Activated CD4-positive, alpha-beta T cell treated with anti-CD3 and anti-CD28 coated beads for 36 hours (primary cell): Measurements from ENCODE around the gene LRRC63. TPM values are rescaled to one million over a fixed set of nuclear protein-coding genes. Genes with fewer than 3 reads are reported as not detected.
A peak's percentile ranks its signal among the peaks of the same experiment; 100 is the strongest.

Experiments
- ATAC-seq: fragments of 200-7000 bp; cut with Tn5 transposase; one replicate; pipeline ENCODE4 v1.10.0; 2021; ENCODE audit warnings: mild to moderate bottlenecking, moderate library complexity
- CTCF ChIA-PET: fragments of 350-600 bp; sonication (Branson Sonifier 250); formaldehyde crosslinking; loops from one replicate; lab custom pipeline; 2021; ENCODE audit warnings: antibody characterized with exemption; lab: Charles Lee
- POLR2A ChIA-PET: fragments of 350-600 bp; sonication (Branson Sonifier 250); formaldehyde crosslinking; loops from one replicate; lab custom pipeline; 2021; ENCODE audit warnings: antibody characterized with exemption, inconsistent platforms; lab: Charles Lee
- DNase-seq: peaks from one replicate; pipeline ENCODE4 v3.0.0-alpha.2; 2020
- H3K27ac Mint-ChIP-seq: one replicate; pipeline ENCODE4 v1.8.0; 2021; ENCODE audit warnings: mixed read lengths
- H3K27me3 Mint-ChIP-seq: one replicate; pipeline ENCODE4 v1.8.0; 2021; ENCODE audit warnings: mixed read lengths
- H3K36me3 Mint-ChIP-seq: one replicate; pipeline ENCODE4 v1.8.0; 2021; ENCODE audit warnings: low read depth, mixed read lengths
- H3K4me1 Mint-ChIP-seq: one replicate; pipeline ENCODE4 v1.8.0; 2021; ENCODE audit warnings: mixed read lengths
- H3K4me3 Mint-ChIP-seq: one replicate; pipeline ENCODE4 v1.8.0; 2021; ENCODE audit warnings: mild to moderate bottlenecking, moderate library complexity, mixed read lengths
- H3K9me3 Mint-ChIP-seq: one replicate; pipeline ENCODE4 v1.8.0; 2021; ENCODE audit warnings: low read depth, mixed read lengths
- intact Hi-C, 2 experiments: fragments of 100-400 bp; cut with DNase I in 1 of 2; cut with micrococcal nuclease in 1 of 2; formaldehyde crosslinking; loops; one replicate each; pipeline versions ENCODE4 v1.14.2 to v1.15.1; 2022 to 2024; cut with DNase I, micrococcal nuclease
- total RNA-seq, 2 experiments: library from RNA; stranded (reverse); gene quantifications; one replicate each; pipeline ENCODE4 v1.2.3, GENCODE V29; 2021

The LRRC63 gene
- total RNA-seq, 2 experiments from 2014 or later, result 0.50 to 0.67 TPM

GRCh38 chr13:46303742-46304385, 92.1 kb downstream of the LRRC63 start:
- ChIA-PET POLR2A (interaction anchor here (1.0 kb wide), 1 partner anchor 11 kb away, joined by 5 read pairs; no protein-coding TSS in a partner anchor), CTCF (interaction anchor here (0.9 to 1.7 kb wide), 3 partner anchors 13 to 18 kb away, joined by 3 to 4 read pairs (median 3); no protein-coding TSS in a partner anchor)
- H3K4me3 Mint-ChIP-seq, result peak overlapping the region; percentile 28
- H3K9me3 Mint-ChIP-seq, result peaks cover 17% of the 10 kb centered on the region
- DNase-seq (no peak), ATAC-seq (peak; percentile 78)
- peak overlapping the region; percentile 70 for H3K27ac Mint-ChIP-seq
- H3K4me1 Mint-ChIP-seq, result peaks cover 19% of the 10 kb centered on the region
- intact Hi-C loops, result no loop called here
- H3K36me3 Mint-ChIP-seq, result peaks cover 13% of the 10 kb centered on the region
- H3K27me3 Mint-ChIP-seq, result no peaks in the 10 kb centered on the region

GRCh38 chr13:46304546-46304945, 92.8 kb downstream of the LRRC63 start:
- H3K4me1 Mint-ChIP-seq, result peaks cover 19% of the 10 kb centered on the region
- peaks cover 18% of the 10 kb centered on the region for H3K9me3 Mint-ChIP-seq
- ChIA-PET POLR2A (interaction anchor here (0.6 to 1.0 kb wide), 2 partner anchors 11 to 178 kb away, joined by 3 to 5 read pairs; no protein-coding TSS in a partner anchor), CTCF (interaction anchor here (0.9 to 1.7 kb wide), 3 partner anchors 13 to 17 kb away, joined by 3 to 4 read pairs (median 3); no protein-coding TSS in a partner anchor)
- H3K27ac Mint-ChIP-seq, result no peak overlapping the region
- DNase-seq (no peak), ATAC-seq (no peak)
- no peak overlapping the region for H3K4me3 Mint-ChIP-seq
- intact Hi-C loops, result no loop called here
- H3K27me3 Mint-ChIP-seq, result no peaks in the 10 kb centered on the region
- peaks cover 13% of the 10 kb centered on the region for H3K36me3 Mint-ChIP-seq

GRCh38 chr13:46307554-46307953, 95.8 kb downstream of the LRRC63 start:
- Mint-ChIP-seq H3K27me3 (no peaks in the 10 kb centered on the region), H3K27ac (no peak overlapping the region), H3K36me3 (peaks cover 22% of the 10 kb centered on the region), H3K4me1 (peaks cover 25% of the 10 kb centered on the region), H3K4me3 (no peak overlapping the region), H3K9me3 (peaks cover 16% of the 10 kb centered on the region)
- POLR2A ChIA-PET, result no interaction called here
- intact Hi-C loops, result no loop called here
- CTCF ChIA-PET, result interaction anchor here (1.4 kb wide), 1 partner anchor 14 kb away, joined by 5 read pairs; no protein-coding TSS in a partner anchor
- DNase-seq, result no peak
- ATAC-seq, result no peak

GRCh38 chr13:46310066-46310465, 98.3 kb downstream of the LRRC63 start:
- peaks cover 24% of the 10 kb centered on the region for H3K4me1 Mint-ChIP-seq
- ChIA-PET POLR2A (no interaction called here), CTCF (interaction anchor here (1.2 kb wide), 1 partner anchor 11 kb away, joined by 4 read pairs; no protein-coding TSS in a partner anchor)
- H3K27me3 Mint-ChIP-seq, result no peaks in the 10 kb centered on the region
- ATAC-seq (no peak), DNase-seq (no peak)
- H3K9me3 Mint-ChIP-seq, result peaks cover 12% of the 10 kb centered on the region
- H3K36me3 Mint-ChIP-seq, result peaks cover 33% of the 10 kb centered on the region
- H3K4me3 Mint-ChIP-seq, result no peak overlapping the region
- intact Hi-C loops, result no loop called here
- H3K27ac Mint-ChIP-seq, result no peak overlapping the region

- ChIA-PET POLR2A (no interaction called here), CTCF (interaction anchor here (0.6 to 1.6 kb wide), 6 partner anchors 10 to 143 kb away, joined by 3 to 7 read pairs (median 4); no protein-coding TSS in a partner anchor)
- ATAC-seq, result no peak
- Mint-ChIP-seq H3K36me3 (peaks cover 43% of the 10 kb centered on the region), H3K27me3 (no peaks in the 10 kb centered on the region), H3K27ac (no peak overlapping the region), H3K9me3 (peaks cover 12% of the 10 kb centered on the region), H3K4me3 (no peak overlapping the region), H3K4me1 (peaks cover 31% of the 10 kb centered on the region)
- intact Hi-C loops, result no loop called here
- no peak for DNase-seq
Observed at GRCh38 chr13:46311217-46311616, 99.5 kb downstream of the LRRC63 start.

- no peak overlapping the region for H3K27ac Mint-ChIP-seq
- DNase-seq (no peak), ATAC-seq (no peak)
- peaks cover 35% of the 10 kb centered on the region for H3K4me1 Mint-ChIP-seq
- ChIA-PET POLR2A (interaction anchor here (0.6 kb wide), 1 partner anchor 34 kb away, joined by 3 read pairs; no protein-coding TSS in a partner anchor), CTCF (interaction anchor here (0.6 to 1.8 kb wide), 3 partner anchors 8 to 24 kb away, joined by 3 to 7 read pairs (median 6); no protein-coding TSS in a partner anchor)
- no peaks in the 10 kb centered on the region for H3K27me3 Mint-ChIP-seq
- peaks cover 51% of the 10 kb centered on the region for H3K36me3 Mint-ChIP-seq
- no peak overlapping the region for H3K4me3 Mint-ChIP-seq
- peaks cover 12% of the 10 kb centered on the region for H3K9me3 Mint-ChIP-seq
- intact Hi-C loops, result no loop called here
Observed at GRCh38 chr13:46313024-46313423, 101.3 kb downstream of the LRRC63 start.

GRCh38 chr13:46313432-46314257, 101.9 kb downstream of the LRRC63 start:
- ATAC-seq, result no peak
- Mint-ChIP-seq H3K4me1 (peaks cover 40% of the 10 kb centered on the region), H3K4me3 (peak overlapping the region; percentile 7), H3K27me3 (no peaks in the 10 kb centered on the region), H3K27ac (peak overlapping the region; percentile 69), H3K9me3 (peaks cover 12% of the 10 kb centered on the region), H3K36me3 (peaks cover 51% of the 10 kb centered on the region)
- ChIA-PET POLR2A (no interaction called here), CTCF (interaction anchor here (0.6 to 1.8 kb wide), 6 partner anchors 8 to 41 kb away, joined by 3 to 7 read pairs (median 4); no protein-coding TSS in a partner anchor)
- intact Hi-C loops, result no loop called here
- no peak for DNase-seq

GRCh38 chr13:46314587-46314986, 102.9 kb downstream of the LRRC63 start:
- DNase-seq, result no peak
- intact Hi-C loops, result no loop called here
- POLR2A ChIA-PET, result no interaction called here
- peaks cover 10% of the 10 kb centered on the region for H3K9me3 Mint-ChIP-seq
- no peak overlapping the region for H3K4me3 Mint-ChIP-seq
- no peak for ATAC-seq
- no peak overlapping the region for H3K27ac Mint-ChIP-seq
- peaks cover 46% of the 10 kb centered on the region for H3K4me1 Mint-ChIP-seq
- H3K36me3 Mint-ChIP-seq, result peaks cover 46% of the 10 kb centered on the region
- no peaks in the 10 kb centered on the region for H3K27me3 Mint-ChIP-seq
- CTCF ChIA-PET, result interaction anchor here (1.1 to 1.6 kb wide), 4 partner anchors 15 to 26 kb away, joined by 3 to 7 read pairs (median 4); no protein-coding TSS in a partner anchor

GRCh38 chr13:46315036-46315435, 103.3 kb downstream of the LRRC63 start:
- Mint-ChIP-seq H3K4me1 (peaks cover 43% of the 10 kb centered on the region), H3K27me3 (no peaks in the 10 kb centered on the region), H3K27ac (peak overlapping the region; percentile 51), H3K9me3 (peaks cover 7% of the 10 kb centered on the region), H3K4me3 (no peak overlapping the region), H3K36me3 (peaks cover 42% of the 10 kb centered on the region)
- intact Hi-C loops, result no loop called here
- ChIA-PET CTCF (interaction anchor here (1.1 to 1.6 kb wide), 2 partner anchors 23 to 27 kb away, joined by 3 read pairs; no protein-coding TSS in a partner anchor), POLR2A (no interaction called here)
- ATAC-seq (no peak), DNase-seq (no peak)

- peak overlapping the region; percentile 51 for H3K27ac Mint-ChIP-seq
- intact Hi-C loops, result no loop called here
- H3K4me3 Mint-ChIP-seq, result no peak overlapping the region
- H3K27me3 Mint-ChIP-seq, result no peaks in the 10 kb centered on the region
- DNase-seq, result peak; percentile 43
- peaks cover 41% of the 10 kb centered on the region for H3K36me3 Mint-ChIP-seq
- POLR2A ChIA-PET, result interaction anchor here (0.6 kb wide), 2 partner anchors 14 to 484 kb away, joined by 3 to 4 read pairs; no protein-coding TSS in a partner anchor
- peak; percentile 83 for ATAC-seq
- H3K4me1 Mint-ChIP-seq, result peaks cover 44% of the 10 kb centered on the region
- peaks cover 7% of the 10 kb centered on the region for H3K9me3 Mint-ChIP-seq
- CTCF ChIA-PET, result interaction anchor here (0.7 to 1.1 kb wide), 2 partner anchors 11 to 27 kb away, joined by 3 read pairs; no protein-coding TSS in a partner anchor
Observed at GRCh38 chr13:46315491-46316075, 103.9 kb downstream of the LRRC63 start.
